Fibroblast of lung (primary cell): ENCODE measurements around the gene ITIH4. TPM values are rescaled to one million over a fixed set of nuclear protein-coding genes. Genes with fewer than 3 reads are reported as not detected.

Experiments
- DNase-seq, 2 donors: peaks; one replicate each; pipeline versions ENCODE4 v3.0.0 to v3.0.0-alpha.2; 2010; ENCODE audit warnings: low read depth in 2 of 2
- H2AFZ ChIP-seq: 2 replicates; pipeline ENCODE4 v1.5.1; 2012; ENCODE audit warnings: low read length, control low read depth, inconsistent platforms
- H3K27ac ChIP-seq: 2 replicates; pipeline ENCODE4 v1.5.1; 2011; ENCODE audit warnings: low read length, control low read depth; ENCODE audit not compliant: insufficient read depth
- H3K27me3 ChIP-seq: 2 replicates; pipeline ENCODE4 v1.5.1; 2011; ENCODE audit warnings: mild to moderate bottlenecking, low read length; ENCODE audit not compliant: control insufficient read depth, insufficient read depth
- H3K36me3 ChIP-seq: 2 replicates; pipeline ENCODE4 v1.5.1; 2011; ENCODE audit warnings: low read length; ENCODE audit not compliant: control insufficient read depth, insufficient read depth
- H3K4me1 ChIP-seq: 2 replicates; pipeline ENCODE4 v1.5.1; 2011; ENCODE audit warnings: low read length; ENCODE audit not compliant: control insufficient read depth, insufficient read depth; ENCODE audit errors: extremely low read depth
- H3K4me2 ChIP-seq: 2 replicates; pipeline ENCODE4 v1.5.1; 2011; ENCODE audit warnings: low read length, control low read depth; ENCODE audit not compliant: insufficient read depth; ENCODE audit errors: extremely low read depth
- H3K4me3 ChIP-seq, 4 experiments: fragments of 200-600 bp in 1 of 4; sonication (generic) in 1 of 4; replicated peaks in 1 of 4; 2 replicates each; pipeline ENCODE4 v1.5.1; 2011 to 2016; ENCODE audit warnings: low read length in 4 of 4, low read depth in 3 of 4, mild to moderate bottlenecking in 3 of 4, control low read depth in 2 of 4, inconsistent platforms in 1 of 4, mixed read lengths in 1 of 4; ENCODE audit not compliant: insufficient read depth in 1 of 4; ENCODE audit errors: control extremely low read depth in 1 of 4
- H3K79me2 ChIP-seq: 2 replicates; pipeline ENCODE4 v1.5.1; 2012; ENCODE audit warnings: mild to moderate bottlenecking, low read length, inconsistent platforms; ENCODE audit not compliant: control insufficient read depth, insufficient read depth
- H3K9ac ChIP-seq: 2 replicates; pipeline ENCODE4 v1.5.1; 2011; ENCODE audit warnings: mild to moderate bottlenecking, low read length, control low read depth; ENCODE audit not compliant: insufficient read depth
- H3K9me3 ChIP-seq: 2 replicates; pipeline ENCODE4 v1.5.1; 2012; ENCODE audit warnings: low read depth, low read length; ENCODE audit not compliant: control insufficient read depth, insufficient read depth
- H4K20me1 ChIP-seq: 2 replicates; pipeline ENCODE4 v1.5.1; 2011; ENCODE audit warnings: low read length; ENCODE audit not compliant: control insufficient read depth, insufficient read depth; ENCODE audit errors: extremely low read depth
- CTCF ChIP-seq, 2 donors: IDR thresholded peaks in 1 of 2; conservative IDR thresholded peaks in 1 of 2; 1 replicate in 1 of 2; 2 replicates in 1 of 2; pipeline ENCODE4 v1.5.1; 2011 to 2012; ENCODE audit warnings: low read length in 2 of 2, control low read depth in 1 of 2, inconsistent platforms in 1 of 2, low read depth in 1 of 2, mild to moderate bottlenecking in 1 of 2
- EZH2 ChIP-seq: IDR thresholded peaks from 2 replicates; pipeline ENCODE4 v1.5.1; 2012; ENCODE audit warnings: low read length, control low read depth, mild to moderate bottlenecking; ENCODE audit errors: missing control alignments
- polyA plus RNA-seq, 2 donors: library from polyadenylated mRNA; depleted of rRNA in 1 of 2; stranded (reverse) in 1 of 2; unstranded in 1 of 2; fragments of >200 nt; gene quantifications; 2 replicates each; pipeline ENCODE4 v1.2.1, GENCODE V29; 2011 to 2012; ENCODE audit warnings: missing spikeins in 1 of 2
- total RNA-seq: library from RNA; depleted of rRNA; stranded (reverse); fragments of >200 nt; gene quantifications from 2 replicates; pipeline ENCODE4 v1.2.1, GENCODE V29; 2014

The ITIH4 gene
- total and polyA plus RNA-seq, 2 donors (not counting 1 experiment from before 2014, with no cell fraction given): 1.1 to 2.6 TPM

- H3K9me3 ChIP-seq: no peaks in the 10 kb centered on the region
- H3K4me3 ChIP-seq: no peak overlapping the region
- H3K4me2 ChIP-seq: no peak overlapping the region
- H3K9ac ChIP-seq: no peak overlapping the region
- TF ChIP-seq EZH2 (no peak), CTCF (conservative IDR thresholded peaks at IDR 0.05 in 1 of 2, IDR thresholded peaks at IDR 0.05 in 1 of 2; ENCODE audit: low read depth in 1 of 2, low read length in 2 of 2) (no peak)
- no peaks in the 10 kb centered on the region for H3K36me3 ChIP-seq
- H3K27me3 ChIP-seq: peaks cover 17% of the 10 kb centered on the region
- H3K79me2 ChIP-seq: no peaks in the 10 kb centered on the region
- DNase-seq: no peak
- no peaks in the 10 kb centered on the region for H3K4me1 ChIP-seq
- H2AFZ ChIP-seq: no peak overlapping the region
- no peak overlapping the region for H3K27ac ChIP-seq
- no peaks in the 10 kb centered on the region for H4K20me1 ChIP-seq
These were observed 51.2 kb downstream of the ITIH4 start for GRCh38 chr3:52779011-52779836.

DNA sequence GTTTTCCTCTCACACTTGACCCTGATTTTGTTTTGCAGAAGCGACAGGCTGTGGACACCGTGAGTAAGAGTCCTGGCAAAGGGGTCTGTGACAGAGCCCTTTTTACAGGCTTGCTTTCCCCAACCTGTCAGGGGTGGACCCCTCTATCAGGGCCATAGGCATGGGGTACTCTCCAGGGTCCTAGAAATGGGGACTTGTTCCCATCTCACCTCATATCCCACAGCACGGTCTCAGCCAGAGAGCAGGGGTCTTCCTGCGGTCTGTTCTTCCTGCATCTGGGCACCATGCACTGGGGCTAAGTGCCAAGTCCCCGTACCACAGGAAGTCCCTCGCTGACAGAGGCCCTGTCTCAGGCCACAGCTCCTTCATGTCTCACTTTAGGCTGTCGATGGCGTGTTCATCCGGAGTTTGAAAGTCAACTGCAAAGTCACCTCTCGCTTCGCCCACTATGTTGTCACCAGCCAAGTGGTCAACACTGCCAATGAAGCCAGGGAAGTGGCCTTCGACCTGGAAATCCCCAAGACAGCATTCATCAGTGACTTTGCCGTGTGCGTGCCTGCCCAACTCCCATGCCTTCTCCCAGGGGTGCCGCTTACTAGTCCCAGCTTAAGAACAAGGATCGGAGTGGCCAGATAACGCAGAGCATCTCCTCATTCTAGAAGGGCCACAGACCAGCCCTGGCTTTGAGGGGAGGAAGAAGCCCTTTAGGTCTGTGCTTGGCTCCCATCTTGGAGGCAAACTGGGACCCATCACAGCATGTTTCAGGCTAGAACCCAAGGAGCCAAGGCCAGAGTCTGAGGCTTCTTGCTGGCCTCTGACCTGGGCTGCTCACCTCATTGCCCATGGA lies 52.3 kb downstream of the ITIH4 start:
- no peak overlapping the region for H3K4me2 ChIP-seq
- H3K9me3 ChIP-seq: no peaks in the 10 kb centered on the region
- H3K4me3 ChIP-seq: no peak overlapping the region
- TF ChIP-seq CTCF (conservative IDR thresholded peaks at IDR 0.05 in 1 of 2, IDR thresholded peaks at IDR 0.05 in 1 of 2; ENCODE audit: low read depth in 1 of 2, low read length in 2 of 2) (no peak), EZH2 (peak; percentile 33)
- peaks cover 17% of the 10 kb centered on the region for H3K27me3 ChIP-seq
- no peak overlapping the region for H3K27ac ChIP-seq
- no peaks in the 10 kb centered on the region for H3K79me2 ChIP-seq
- no peak overlapping the region for H2AFZ ChIP-seq
- no peak for DNase-seq
- no peaks in the 10 kb centered on the region for H3K36me3 ChIP-seq
- H4K20me1 ChIP-seq: no peaks in the 10 kb centered on the region
- H3K9ac ChIP-seq: no peak overlapping the region
- H3K4me1 ChIP-seq: no peaks in the 10 kb centered on the region
